ENCODE measurements around the gene MIER2.
"Not testable (repeated sequence)": the region's sequence is repeated elsewhere in the genome, so short reads cannot be mapped to it uniquely, and the experiment has no call there.

- TF ChIP-seq, protein P1, sequence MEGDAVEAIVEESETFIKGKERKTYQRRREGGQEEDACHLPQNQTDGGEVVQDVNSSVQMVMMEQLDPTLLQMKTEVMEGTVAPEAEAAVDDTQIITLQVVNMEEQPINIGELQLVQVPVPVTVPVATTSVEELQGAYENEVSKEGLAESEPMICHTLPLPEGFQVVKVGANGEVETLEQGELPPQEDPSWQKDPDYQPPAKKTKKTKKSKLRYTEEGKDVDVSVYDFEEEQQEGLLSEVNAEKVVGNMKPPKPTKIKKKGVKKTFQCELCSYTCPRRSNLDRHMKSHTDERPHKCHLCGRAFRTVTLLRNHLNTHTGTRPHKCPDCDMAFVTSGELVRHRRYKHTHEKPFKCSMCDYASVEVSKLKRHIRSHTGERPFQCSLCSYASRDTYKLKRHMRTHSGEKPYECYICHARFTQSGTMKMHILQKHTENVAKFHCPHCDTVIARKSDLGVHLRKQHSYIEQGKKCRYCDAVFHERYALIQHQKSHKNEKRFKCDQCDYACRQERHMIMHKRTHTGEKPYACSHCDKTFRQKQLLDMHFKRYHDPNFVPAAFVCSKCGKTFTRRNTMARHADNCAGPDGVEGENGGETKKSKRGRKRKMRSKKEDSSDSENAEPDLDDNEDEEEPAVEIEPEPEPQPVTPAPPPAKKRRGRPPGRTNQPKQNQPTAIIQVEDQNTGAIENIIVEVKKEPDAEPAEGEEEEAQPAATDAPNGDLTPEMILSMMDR (IDR thresholded peaks at IDR 0.05; ENCODE audit: insufficient read depth, low read depth, low read length): not testable (repeated sequence)
- TF ChIP-seq EZH2 (IDR thresholded peaks at IDR 0.05; ENCODE audit: insufficient read depth, low read length): not testable (repeated sequence)
Measured at GRCh38 chr19:386632-387301, 42.2 kb upstream of the MIER2 start.
